ENCODE measurements around the gene HPX. TPM values are rescaled to one million over a fixed set of nuclear protein-coding genes. Genes with fewer than 3 reads are reported as not detected.

The HPX gene
- total RNA-seq, 4 donors from 2014 or later: 0.76 TPM; not detected in 3

- DNase-seq: no peak
- WGBS, 2 donors: 69 to 98% methylated on average over 5 to 8 of the region's 12 CpGs
These were observed 3.4 kb downstream of the HPX start for GRCh38 chr11:6437423-6437822.

GRCh38 chr11:6433998-6434660 is 6.7 kb downstream of the HPX start:
- Histone ChIP-seq H3K9me3 (no peaks in the 10 kb centered on the region), H3K36me3 (no peaks in the 10 kb centered on the region), H3K4me3 (no peak overlapping the region), H3K27ac (no peak overlapping the region), H3K27me3 (no peaks in the 10 kb centered on the region), H3K4me1 (no peaks in the 10 kb centered on the region)
- TF ChIP-seq CTCF (IDR thresholded peaks at IDR 0.05) (no peak), POLR2A (IDR thresholded peaks at IDR 0.05) (no peak)
- DNase-seq: no peak
- intact Hi-C loops (cut with DNase I): no loop called here
- WGBS, 2 donors: 37 to 57% methylated on average over 4 to 5 of the region's 5 CpGs

More at GRCh38 chr11:6437423-6437822, 3.4 kb downstream of the HPX start:
- TF ChIP-seq POLR2A (IDR thresholded peaks at IDR 0.05) (no peak), CTCF (IDR thresholded peaks at IDR 0.05) (no peak)
- Histone ChIP-seq H3K27ac (no peak overlapping the region), H3K9me3 (no peaks in the 10 kb centered on the region), H3K4me1 (no peaks in the 10 kb centered on the region), H3K27me3 (no peaks in the 10 kb centered on the region), H3K4me3 (no peak overlapping the region), H3K36me3 (no peaks in the 10 kb centered on the region)
- intact Hi-C loops (cut with DNase I): no loop called here

- no peaks in the 10 kb centered on the region for H3K27me3 ChIP-seq
- no peak for DNase-seq
- no peak overlapping the region for H3K27ac ChIP-seq
- intact Hi-C loops (cut with DNase I): no loop called here
- TF ChIP-seq CTCF (IDR thresholded peaks at IDR 0.05): no peak
- TF ChIP-seq POLR2A (IDR thresholded peaks at IDR 0.05): no peak
- no peak overlapping the region for H3K4me3 ChIP-seq
- WGBS, 2 donors: 52 to 82% methylated on average over 2 of the region's 3 CpGs
- H3K9me3 ChIP-seq: no peaks in the 10 kb centered on the region
- no peaks in the 10 kb centered on the region for H3K4me1 ChIP-seq
- no peaks in the 10 kb centered on the region for H3K36me3 ChIP-seq
These were observed 8.9 kb downstream of the HPX start for GRCh38 chr11:6431861-6432260.

- H3K4me1 ChIP-seq: no peaks in the 10 kb centered on the region
- no peak overlapping the region for H3K4me3 ChIP-seq
- H3K27me3 ChIP-seq: peaks cover 0 to 2% (median 0%) of the 10 kb centered on the region in 4 donors
- H3K27ac ChIP-seq: no peak overlapping the region
- no peak for DNase-seq
- H3K9me3 ChIP-seq: no peaks in the 10 kb centered on the region
- no peak for TF ChIP-seq POLR2A (IDR thresholded peaks at IDR 0.05)
- no peak for TF ChIP-seq CTCF (IDR thresholded peaks at IDR 0.05)
- no peaks in the 10 kb centered on the region for H3K36me3 ChIP-seq
- intact Hi-C loops (cut with DNase I): no loop called here
These were observed 13.3 kb downstream of the HPX start for GRCh38 chr11:6427516-6427915.

GRCh38 chr11:6420677-6421076 is 20.1 kb downstream of the HPX start:
- no peaks in the 10 kb centered on the region for H3K9me3 ChIP-seq
- intact Hi-C loops (cut with DNase I): no loop called here
- peaks cover 0 to 3% (median 0%) of the 10 kb centered on the region in 4 donors for H3K27me3 ChIP-seq
- no peak overlapping the region for H3K27ac ChIP-seq
- no peaks in the 10 kb centered on the region for H3K36me3 ChIP-seq
- TF ChIP-seq POLR2A (IDR thresholded peaks at IDR 0.05) (no peak), CTCF (IDR thresholded peaks at IDR 0.05) (no peak)
- H3K4me3 ChIP-seq: no peak overlapping the region
- peaks cover 5 to 32% (median 6%) of the 10 kb centered on the region in 3 donors for H3K4me1 ChIP-seq
- no peak for DNase-seq
- 84 to 93% methylated on average over 3 of the region's 3 CpGs for WGBS, 2 donors
